Measurements from ENCODE around the gene IZUMO1.

GRCh38 chr19:48768994-48769713, 22.4 kb upstream of the IZUMO1 start:
- TF ChIP-seq TOX (CRISPR knock-in tag; IDR thresholded peaks at IDR 0.05; ENCODE audit: borderline replicate concordance) (no peak), ZNF8 (CRISPR knock-in tag; IDR thresholded peaks at IDR 0.05) (no peak), RARB (CRISPR knock-in tag; IDR thresholded peaks at IDR 0.05) (no peak)
- TF ChIP-seq, protein P1, sequence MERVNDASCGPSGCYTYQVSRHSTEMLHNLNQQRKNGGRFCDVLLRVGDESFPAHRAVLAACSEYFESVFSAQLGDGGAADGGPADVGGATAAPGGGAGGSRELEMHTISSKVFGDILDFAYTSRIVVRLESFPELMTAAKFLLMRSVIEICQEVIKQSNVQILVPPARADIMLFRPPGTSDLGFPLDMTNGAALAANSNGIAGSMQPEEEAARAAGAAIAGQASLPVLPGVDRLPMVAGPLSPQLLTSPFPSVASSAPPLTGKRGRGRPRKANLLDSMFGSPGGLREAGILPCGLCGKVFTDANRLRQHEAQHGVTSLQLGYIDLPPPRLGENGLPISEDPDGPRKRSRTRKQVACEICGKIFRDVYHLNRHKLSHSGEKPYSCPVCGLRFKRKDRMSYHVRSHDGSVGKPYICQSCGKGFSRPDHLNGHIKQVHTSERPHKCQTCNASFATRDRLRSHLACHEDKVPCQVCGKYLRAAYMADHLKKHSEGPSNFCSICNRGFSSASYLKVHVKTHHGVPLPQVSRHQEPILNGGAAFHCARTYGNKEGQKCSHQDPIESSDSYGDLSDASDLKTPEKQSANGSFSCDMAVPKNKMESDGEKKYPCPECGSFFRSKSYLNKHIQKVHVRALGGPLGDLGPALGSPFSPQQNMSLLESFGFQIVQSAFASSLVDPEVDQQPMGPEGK (CRISPR knock-in tag; IDR thresholded peaks at IDR 0.05; ENCODE audit: borderline replicate concordance) = no peak
- TF ChIP-seq, protein P2, sequence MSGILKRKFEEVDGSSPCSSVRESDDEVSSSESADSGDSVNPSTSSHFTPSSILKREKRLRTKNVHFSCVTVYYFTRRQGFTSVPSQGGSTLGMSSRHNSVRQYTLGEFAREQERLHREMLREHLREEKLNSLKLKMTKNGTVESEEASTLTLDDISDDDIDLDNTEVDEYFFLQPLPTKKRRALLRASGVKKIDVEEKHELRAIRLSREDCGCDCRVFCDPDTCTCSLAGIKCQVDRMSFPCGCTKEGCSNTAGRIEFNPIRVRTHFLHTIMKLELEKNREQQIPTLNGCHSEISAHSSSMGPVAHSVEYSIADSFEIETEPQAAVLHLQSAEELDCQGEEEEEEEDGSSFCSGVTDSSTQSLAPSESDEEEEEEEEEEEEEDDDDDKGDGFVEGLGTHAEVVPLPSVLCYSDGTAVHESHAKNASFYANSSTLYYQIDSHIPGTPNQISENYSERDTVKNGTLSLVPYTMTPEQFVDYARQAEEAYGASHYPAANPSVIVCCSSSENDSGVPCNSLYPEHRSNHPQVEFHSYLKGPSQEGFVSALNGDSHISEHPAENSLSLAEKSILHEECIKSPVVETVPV (CRISPR knock-in tag; IDR thresholded peaks at IDR 0.05) = no peak

All from SK-N-SH treated with all-trans-retinoic acid at 6 μM for 48 hours (cell line).